GM21447 (cell line): ENCODE data around the gene PDE4D.
"Not testable (repeated sequence)": the region's sequence is repeated elsewhere in the genome, so short reads cannot be mapped to it uniquely, and the experiment has no call there.

Source experiments
- ATAC-seq: cut with Tn5 transposase; IDR thresholded peaks from one replicate; pipeline ENCODE4 v1.9.1; 2021; ENCODE audit not compliant: unreplicated experiment

The PDE4D gene

GRCh38 chr5:59317023-59317773 is 576.3 kb downstream of the PDE4D start:
- no peak for ATAC-seq

GRCh38 chr5:59312223-59312622 is 581.3 kb downstream of the PDE4D start:
- no peak for ATAC-seq

GRCh38 chr5:59308685-59309084 is 584.8 kb downstream of the PDE4D start:
- ATAC-seq = not testable (repeated sequence)

- not testable (repeated sequence) for ATAC-seq
Observed at GRCh38 chr5:59303289-59303716, 590.2 kb downstream of the PDE4D start.

GRCh38 chr5:59302509-59302908 is 591.0 kb downstream of the PDE4D start:
- not testable (repeated sequence) for ATAC-seq

- ATAC-seq = no peak
Observed at GRCh38 chr5:59301727-59302126, 591.8 kb downstream of the PDE4D start.

- ATAC-seq = no peak
Observed at GRCh38 chr5:59300930-59301329, 592.6 kb downstream of the PDE4D start.

- no peak for ATAC-seq
Observed at GRCh38 chr5:59299006-59299405, 594.5 kb downstream of the PDE4D start.

- no peak for ATAC-seq
Observed at GRCh38 chr5:59296317-59297264, 596.9 kb downstream of the PDE4D start.

- ATAC-seq = no peak
Observed at GRCh38 chr5:59293700-59294099, 599.8 kb downstream of the PDE4D start.

GRCh38 chr5:59291941-59292340 is 601.6 kb downstream of the PDE4D start:
- no peak for ATAC-seq

- ATAC-seq = no peak
Observed at GRCh38 chr5:59287884-59288283, 605.6 kb downstream of the PDE4D start.

GRCh38 chr5:59287361-59287760 is 606.2 kb downstream of the PDE4D start:
- ATAC-seq = no peak

- no peak for ATAC-seq
Observed at GRCh38 chr5:59286510-59286909, 607.0 kb downstream of the PDE4D start.

GRCh38 chr5:59285300-59286016 is 608.1 kb downstream of the PDE4D start:
- no peak for ATAC-seq

GRCh38 chr5:59282726-59283125 is 610.8 kb downstream of the PDE4D start:
- ATAC-seq = no peak

- ATAC-seq = no peak
Observed at GRCh38 chr5:59279979-59280378, 613.5 kb downstream of the PDE4D start.

- no peak for ATAC-seq
Observed at GRCh38 chr5:59276917-59277372, 616.6 kb downstream of the PDE4D start.

GRCh38 chr5:59276325-59276675 is 617.2 kb downstream of the PDE4D start:
- no peak for ATAC-seq

- ATAC-seq = no peak
Observed at GRCh38 chr5:59275510-59276324, 617.8 kb downstream of the PDE4D start.

- ATAC-seq = no peak
Observed at GRCh38 chr5:59275170-59275509, 618.4 kb downstream of the PDE4D start.
